HG02623 (cell line): ENCODE results near the gene HDAC6.

Experiments used
- ATAC-seq: cut with Tn5 transposase; IDR thresholded peaks from one replicate; pipeline ENCODE4 v1.9.1; 2021; ENCODE audit warnings: moderate library complexity; ENCODE audit not compliant: unreplicated experiment

HDAC6 gene

DNA sequence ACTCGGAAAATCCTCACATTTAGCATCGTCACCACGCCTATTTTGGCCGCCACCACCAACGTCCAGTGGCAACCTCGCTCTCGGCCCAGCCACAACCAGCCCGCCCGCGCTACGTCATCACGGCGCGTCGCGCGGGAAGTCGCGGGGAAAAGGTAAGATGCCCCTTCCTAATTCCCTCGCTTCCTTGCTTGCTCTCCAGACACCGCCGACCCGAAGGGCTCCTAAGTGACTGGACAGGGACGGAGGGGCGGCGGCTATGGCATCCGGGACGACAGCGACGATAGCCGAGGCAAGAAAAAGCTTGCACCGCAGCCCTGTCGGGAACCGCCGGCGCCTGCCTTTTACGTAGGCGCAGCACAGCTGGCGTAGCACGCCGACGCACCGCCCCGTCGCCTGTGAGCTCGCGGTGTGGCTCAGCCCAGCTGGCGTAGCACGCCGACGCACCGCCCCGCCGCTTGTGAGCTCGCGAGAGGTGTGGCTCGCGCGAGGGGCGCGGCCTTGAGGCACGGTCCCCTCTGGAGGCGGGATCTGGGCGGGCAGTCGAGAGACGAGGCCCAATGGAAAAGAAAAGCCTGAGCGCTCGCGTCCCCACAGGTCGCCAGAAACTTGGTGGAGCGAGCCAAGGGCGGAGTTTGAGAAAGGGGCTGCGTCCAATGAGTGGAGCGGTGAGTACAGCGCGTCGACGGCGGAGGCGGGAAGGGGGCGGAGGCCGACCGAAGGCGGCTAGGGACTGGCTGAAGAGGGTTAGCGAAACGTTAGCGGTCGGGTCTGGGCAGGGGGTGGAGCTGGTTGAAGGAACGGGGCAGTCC is at the start of gene HDAC6:
HDAC6 (plus strand) TSS at position 788 of the 809 bp plus-strand sequence. CDS start 626 bp downstream, outside the sequence.
- peak; percentile 84 for ATAC-seq

DNA sequence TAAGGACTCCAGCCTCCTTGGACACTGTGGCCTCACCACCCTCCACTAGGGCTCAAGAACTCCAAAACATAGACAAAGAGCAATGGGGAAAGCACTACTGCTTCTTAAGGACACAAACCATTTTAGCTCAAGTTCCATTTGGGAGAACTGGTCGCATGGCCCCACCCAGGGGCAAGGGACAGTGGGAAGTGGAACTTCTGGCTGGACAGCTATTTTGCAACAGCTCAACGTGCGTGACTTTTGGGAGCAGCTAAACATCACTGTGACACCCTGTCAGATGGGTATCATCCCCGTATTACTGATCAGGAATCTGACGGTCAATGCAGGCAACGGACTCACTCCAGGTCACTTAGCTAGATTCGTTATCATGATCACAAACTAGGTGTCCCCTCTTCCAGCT is 49.4 kb upstream of the HDAC6 start:
- ATAC-seq: no peak

DNA sequence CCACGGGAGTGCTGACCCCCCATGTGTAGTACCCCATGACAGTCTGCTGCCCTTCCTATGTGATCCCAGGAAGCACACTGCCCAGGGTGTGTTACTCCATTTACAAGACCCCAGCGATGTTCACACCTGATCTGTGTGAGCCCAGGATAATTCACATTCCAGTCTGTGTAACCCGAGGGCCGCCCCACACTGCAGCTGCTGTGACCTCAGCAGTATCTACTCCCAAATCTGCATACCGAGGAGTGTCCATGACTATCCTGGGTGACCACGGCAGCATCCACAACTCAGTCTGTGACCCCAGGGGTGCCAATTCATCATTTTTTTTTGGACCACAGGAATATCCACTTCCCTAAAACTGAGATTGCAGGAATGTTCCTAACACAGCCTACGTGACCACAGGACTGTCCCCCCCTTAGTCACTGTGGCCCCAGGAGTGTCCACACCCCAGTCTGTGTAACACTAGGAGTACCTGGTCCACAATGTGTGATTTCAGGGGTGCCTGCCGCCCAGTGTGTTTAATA is 48.1 kb upstream of the HDAC6 start:
- no peak for ATAC-seq

GRCh38 chrX:48754238-48754637 is 47.6 kb upstream of the HDAC6 start:
- ATAC-seq: no peak

DNA sequence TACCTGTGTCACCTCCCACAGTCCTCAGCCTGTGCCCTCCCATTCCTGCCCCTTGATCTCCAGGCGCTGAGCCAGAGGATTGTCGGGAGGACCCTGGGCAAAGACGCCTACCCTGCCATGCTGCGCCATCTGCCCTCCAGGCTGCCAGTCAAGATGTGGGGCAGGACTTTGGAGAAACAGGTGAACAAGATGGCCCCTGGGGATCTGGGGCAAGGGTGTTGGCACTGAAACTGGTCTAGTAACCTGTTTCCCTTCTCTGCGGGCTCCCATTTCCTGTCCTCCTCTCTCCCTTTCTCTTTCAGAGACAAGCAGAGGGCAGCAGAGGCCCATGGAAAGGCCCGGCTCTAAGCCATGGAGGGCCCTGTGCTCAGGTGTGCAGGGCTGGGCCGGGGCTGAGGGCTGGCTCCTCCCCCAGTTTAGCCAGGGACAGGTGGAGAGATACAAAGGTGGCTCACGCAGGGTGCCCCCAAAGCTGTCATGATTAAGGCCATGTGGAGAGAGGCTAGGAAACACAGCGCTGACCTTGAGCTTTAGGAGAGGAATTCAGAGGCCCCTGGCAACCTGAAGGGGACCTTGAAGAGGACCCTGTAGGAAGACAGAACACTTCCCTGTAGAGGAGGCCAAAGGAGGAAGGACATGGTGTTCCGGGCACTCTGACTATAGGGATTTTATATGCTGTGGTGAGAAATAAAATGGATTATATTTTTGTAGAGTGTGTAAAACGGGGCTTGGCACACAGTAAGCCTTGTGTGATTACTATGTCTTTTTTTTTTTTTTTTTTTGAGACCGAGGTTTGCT is 40.0 kb upstream of the HDAC6 start, which contains the start of gene GLOD5:
GLOD5 (plus strand) TSS at position 74 of the 798 bp plus-strand sequence; CDS start at position 118, 44 bp downstream.
- no peak for ATAC-seq

GRCh38 chrX:48769230-48769629 is 32.6 kb upstream of the HDAC6 start:
- no peak for ATAC-seq

DNA sequence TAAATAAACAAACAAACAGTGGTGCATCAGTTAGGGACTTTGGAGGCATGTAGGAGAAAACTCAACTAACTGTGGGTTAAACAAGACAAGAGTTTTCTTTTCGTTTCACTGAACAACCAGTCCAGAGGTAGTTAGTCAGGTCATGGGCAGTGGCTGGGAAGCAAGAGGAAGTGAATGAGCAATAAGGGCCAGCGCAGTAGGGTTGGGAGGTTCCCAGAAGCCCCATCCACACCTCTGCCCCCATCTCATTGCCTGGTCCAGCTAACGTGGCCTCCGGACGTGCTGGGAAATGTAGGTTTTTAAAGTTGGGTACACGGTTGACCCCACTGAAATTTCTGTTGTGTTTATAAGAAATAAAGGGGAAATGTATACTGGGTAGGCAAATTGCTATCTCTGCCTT is 31.6 kb upstream of the HDAC6 start:
- ATAC-seq: no peak

DNA sequence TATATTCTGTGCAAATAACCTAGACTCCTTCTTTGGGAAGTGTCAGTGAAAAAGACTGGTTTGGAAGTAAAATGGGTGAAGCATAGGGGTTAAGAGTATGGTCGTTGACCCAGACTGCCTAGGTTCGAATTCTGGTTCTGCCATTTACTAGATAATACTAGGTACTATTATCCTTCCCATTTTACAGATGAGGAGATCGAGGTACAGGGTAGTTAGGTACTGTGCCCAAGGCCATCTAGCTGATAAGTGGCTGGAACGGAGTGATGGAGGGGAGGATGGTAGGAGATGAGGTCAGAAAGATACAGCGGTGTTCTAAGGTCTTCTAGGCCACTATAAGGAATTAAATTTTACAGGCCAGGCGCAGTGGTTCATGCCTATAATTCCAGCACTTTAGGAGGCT is 29.3 kb upstream of the HDAC6 start:
- no peak for ATAC-seq

DNA sequence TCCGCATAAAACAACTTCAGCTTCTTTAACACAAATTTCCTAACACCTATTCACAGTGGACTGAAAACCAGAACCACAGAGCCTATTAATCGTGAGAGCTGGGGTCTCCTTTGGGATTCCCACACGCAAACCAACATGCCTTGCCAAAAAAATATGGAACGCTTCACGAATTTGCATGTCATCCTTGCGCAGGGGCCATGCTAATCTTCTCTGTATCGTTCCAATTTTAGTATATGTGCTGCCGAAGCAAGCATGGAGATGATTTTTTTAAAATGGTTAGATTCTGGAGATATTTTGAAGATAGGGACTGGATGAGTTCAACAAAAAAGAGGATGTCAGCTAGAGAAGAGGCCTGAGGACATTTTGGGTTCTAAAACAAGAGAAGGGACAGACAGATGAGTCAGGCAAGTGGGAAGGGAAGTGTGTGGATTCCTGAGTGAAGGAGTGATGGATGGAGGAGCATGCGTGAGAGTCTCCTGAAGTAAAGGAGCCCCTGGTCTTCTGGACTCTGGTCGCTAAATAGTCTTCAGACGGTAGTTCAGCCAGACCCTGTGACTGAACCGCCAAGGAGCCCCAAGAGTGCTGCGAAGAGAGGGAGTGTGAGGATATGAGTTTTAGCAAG is 24.9 kb upstream of the HDAC6 start:
- no peak for ATAC-seq

- no peak for ATAC-seq
Measured at GRCh38 chrX:48779399-48779798, 22.5 kb upstream of the HDAC6 start.

DNA sequence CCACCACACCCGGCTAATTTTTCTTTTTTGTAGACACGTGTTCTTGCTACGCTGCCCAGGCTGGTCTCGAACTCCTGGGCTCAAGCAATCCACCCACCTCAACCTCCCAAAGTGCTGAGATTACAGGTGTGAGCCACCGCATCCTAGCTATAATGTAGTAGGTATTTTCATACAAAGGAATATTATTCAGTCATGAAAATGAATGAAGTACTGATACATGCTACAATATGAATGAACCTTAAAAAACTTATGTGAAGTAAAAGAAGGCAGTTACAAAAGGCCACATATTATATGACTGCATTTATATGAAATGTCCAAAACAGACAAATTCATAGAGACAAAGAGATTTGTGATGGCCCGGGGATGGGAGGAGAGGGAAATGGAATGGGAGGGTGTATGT is 20.2 kb upstream of the HDAC6 start:
- ATAC-seq: no peak

- ATAC-seq: no peak
Measured at GRCh38 chrX:48782216-48782615, 19.7 kb upstream of the HDAC6 start.

GRCh38 chrX:48782795-48783194 is 19.1 kb upstream of the HDAC6 start:
- ATAC-seq: no peak

DNA sequence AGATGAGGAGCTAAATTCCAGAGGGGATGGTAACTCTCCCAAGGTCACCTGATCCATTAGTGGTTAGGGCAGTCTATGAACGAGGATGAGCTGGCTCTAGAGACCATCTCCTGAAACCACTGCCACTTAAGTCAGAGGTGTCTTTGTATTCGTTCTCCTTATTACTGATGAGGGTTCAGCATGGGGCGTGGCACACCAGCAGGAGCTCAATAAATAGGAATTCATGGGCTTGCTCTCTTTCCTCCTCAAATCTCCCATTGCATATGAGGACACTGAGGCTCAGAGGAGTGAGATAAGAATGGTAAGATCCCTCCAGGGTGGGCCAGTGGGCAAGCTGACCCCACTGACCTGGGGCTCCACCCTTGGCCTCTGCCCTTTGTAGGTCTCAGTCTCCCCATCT is 17.1 kb upstream of the HDAC6 start:
- no peak for ATAC-seq

GRCh38 chrX:48785186-48785539 is 16.7 kb upstream of the HDAC6 start:
- ATAC-seq: no peak

DNA sequence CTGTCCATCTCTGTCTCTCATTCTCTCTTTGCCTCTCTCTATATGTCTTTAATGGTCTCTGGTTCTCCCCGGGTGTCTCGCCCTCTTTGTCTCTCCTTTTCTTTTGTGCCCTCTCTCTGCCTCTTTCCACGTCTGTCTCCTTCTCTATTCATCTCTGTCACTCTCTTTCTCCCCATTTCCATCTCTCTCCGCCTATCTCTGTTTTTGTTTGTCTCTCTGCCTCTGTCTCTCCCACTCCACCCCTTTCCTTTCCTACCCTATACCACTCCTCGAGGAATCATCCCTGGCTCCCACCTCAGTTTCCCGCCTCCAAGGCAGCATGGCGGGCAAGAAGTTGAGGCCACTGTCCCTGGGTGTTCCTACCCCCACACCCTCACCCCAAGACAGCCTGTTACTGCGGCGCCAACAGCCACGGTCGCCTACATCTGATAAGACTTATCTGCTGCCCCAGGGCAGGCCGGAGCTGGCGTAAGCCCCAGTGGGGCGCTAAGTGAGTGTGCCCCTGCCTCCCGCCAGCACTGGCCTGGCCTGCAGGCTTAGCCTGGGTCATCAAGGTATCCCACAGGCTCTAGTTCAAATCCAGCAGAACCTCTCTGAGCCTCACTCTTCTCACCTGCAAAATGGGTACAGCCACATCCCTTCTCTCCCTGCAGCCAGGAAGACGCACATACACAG is 16.2 kb upstream of the HDAC6 start:
- no peak for ATAC-seq

GRCh38 chrX:48786341-48786800 is 15.5 kb upstream of the HDAC6 start, which contains the start of gene GATA1:
Gene GATA1 (plus strand): TSS chrX:48786590. CDS start chrX:48791110, 4,520 bp downstream.
- no peak for ATAC-seq

DNA sequence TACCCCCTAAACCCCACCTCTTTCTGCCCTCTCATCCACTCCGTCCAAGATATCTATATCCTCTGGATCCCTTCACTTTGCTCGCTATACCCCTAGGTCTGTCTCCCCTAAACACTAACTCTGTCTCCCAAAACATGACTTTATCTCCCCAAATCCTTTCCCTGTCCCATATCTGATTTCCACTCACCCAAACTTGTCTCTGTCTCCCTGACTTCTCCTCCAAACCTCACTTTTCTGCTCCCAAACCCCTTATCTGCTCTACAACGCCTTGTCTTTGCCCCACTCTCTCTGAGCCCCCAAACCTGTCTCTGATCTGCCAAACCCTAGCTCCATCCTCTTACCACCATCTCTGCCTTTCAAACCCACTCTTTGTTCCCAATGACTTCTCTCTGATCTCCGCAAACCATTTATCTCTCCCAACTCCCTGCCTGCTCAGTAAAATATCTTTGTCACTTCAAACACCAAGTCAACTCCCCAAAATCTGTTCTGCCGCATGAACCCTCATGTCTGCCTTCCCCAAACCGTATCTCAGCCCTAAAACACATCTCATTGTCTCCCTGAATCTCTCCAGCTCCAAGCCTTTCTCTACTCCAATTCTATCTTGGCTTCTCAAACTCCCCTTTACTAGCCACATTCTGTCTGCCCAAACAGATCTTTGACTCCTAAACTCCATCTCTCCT is 14.9 kb upstream of the HDAC6 start:
- ATAC-seq: no peak

DNA sequence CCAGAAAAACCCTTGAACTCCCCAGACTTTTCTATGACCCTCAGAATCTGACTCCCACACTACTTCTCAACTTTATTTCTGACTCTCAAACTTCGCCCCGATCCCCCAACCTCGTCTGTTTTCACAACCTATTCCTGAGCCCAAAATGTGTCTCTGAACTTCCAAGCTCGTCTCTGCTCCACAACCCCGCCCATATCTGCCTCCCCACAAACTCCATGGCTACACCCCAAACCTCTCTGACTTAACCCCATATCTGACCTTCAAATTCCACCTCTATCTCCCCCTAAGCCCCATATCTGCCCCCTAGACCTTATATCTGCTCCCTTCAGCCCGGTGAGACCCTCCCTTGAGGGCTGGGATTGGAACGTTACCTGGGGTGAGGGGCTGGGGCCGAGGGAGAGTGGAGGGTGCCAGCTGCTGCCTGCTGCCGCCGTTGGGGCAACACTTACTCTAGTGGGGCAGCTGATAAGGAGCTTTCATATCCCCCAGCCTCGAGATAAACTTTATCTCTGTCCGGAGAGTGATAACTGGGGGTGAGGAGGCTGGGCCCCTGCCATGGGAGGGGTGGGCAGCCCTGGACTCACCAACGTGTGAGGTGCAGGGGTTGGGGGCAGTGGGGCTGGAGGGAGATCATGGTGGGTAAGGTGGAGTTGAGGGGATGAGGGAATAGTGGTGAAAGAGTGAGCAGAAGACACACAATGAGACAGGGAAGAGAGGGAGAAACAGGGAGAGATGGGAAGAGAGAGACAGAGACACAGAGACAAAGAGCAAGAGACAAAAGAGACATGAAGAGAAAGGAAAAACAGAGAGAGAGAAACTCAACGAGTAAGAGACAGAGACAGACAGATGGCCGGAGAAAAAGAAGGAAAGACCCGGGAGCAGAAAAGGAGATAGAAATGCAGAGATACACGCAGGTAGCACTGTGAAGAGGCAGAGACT is 14.1 kb upstream of the HDAC6 start:
- no peak for ATAC-seq
